ENCODE results near the gene CHI3L2. TPM values are rescaled to one million over a fixed set of nuclear protein-coding genes. Genes with fewer than 3 reads are reported as not detected.

Gene CHI3L2
- total and polyA plus RNA-seq, 2 donors (not counting 1 experiment from before 2014, with no cell fraction given): 9.2 to 31.5 TPM

GRCh38 chr1:111256988-111257658 is 29.6 kb downstream of the CHI3L2 start:
- ATAC-seq (ENCODE audit: low read depth): no peak
- no peak overlapping the region for H3K27ac Mint-ChIP-seq
- no peaks in the 10 kb centered on the region for H3K9me3 Mint-ChIP-seq (ENCODE audit: insufficient read depth)
- ChIA-PET CTCF (no interaction called here), POLR2A (interaction anchor here (0.5 kb wide), 1 partner anchor 209 kb away, joined by 3 read pairs; no protein-coding TSS in a partner anchor)
- H3K4me1 ChIP-seq (ENCODE audit: control insufficient read depth in 2 of 2, insufficient read depth in 2 of 2, low read length in 2 of 2): no peaks in the 10 kb centered on the region
- no peaks in the 10 kb centered on the region for H3K79me2 ChIP-seq (ENCODE audit: control insufficient read depth, insufficient read depth, low read length)
- no peak overlapping the region for H3K27ac ChIP-seq (ENCODE audit: low read length in 2 of 2)
- intact Hi-C loops (cut with micrococcal nuclease): no loop called here
- no peak for TF ChIP-seq CTCF (IDR thresholded peaks at IDR 0.05)
- peaks cover 7% of the 10 kb centered on the region for H3K27me3 Mint-ChIP-seq
- no peak for DNase-seq
- H2AFZ ChIP-seq (ENCODE audit: insufficient read depth, low read depth, low read length, poor library complexity, severe bottlenecking): no peak overlapping the region
- 89% methylated on average over 7 of the region's 8 CpGs for WGBS (ENCODE audit: insufficient coverage)
- peaks cover 0 to 2% (median 0%) of the 10 kb centered on the region in 3 donors for H3K9me3 ChIP-seq (ENCODE audit: control extremely low read depth in 1 of 3, control insufficient read depth in 2 of 3, insufficient read depth in 1 of 3, low read length in 2 of 3)
- no peaks in the 10 kb centered on the region for H3K4me1 Mint-ChIP-seq
- no peak overlapping the region for H3K4me3 Mint-ChIP-seq
- no peak overlapping the region for H3K9ac ChIP-seq (ENCODE audit: low read length)
- H3K36me3 ChIP-seq (replicated peaks in 1 of 2; ENCODE audit: control extremely low read depth in 1 of 2, control insufficient read depth in 1 of 2, extremely low read depth in 1 of 2, insufficient read depth in 2 of 2, low read length in 1 of 2): no peaks in the 10 kb centered on the region
- no peaks in the 10 kb centered on the region for H4K20me1 ChIP-seq (ENCODE audit: control insufficient read depth, insufficient read depth, low read length, poor library complexity, severe bottlenecking)
- no peak overlapping the region for H3K4me3 ChIP-seq (ENCODE audit: control extremely low read depth in 1 of 5, extremely low read depth in 1 of 5, insufficient read depth in 1 of 5, low read depth in 2 of 5, low read length in 4 of 5)
- no peaks in the 10 kb centered on the region for H3K27me3 ChIP-seq (replicated peaks in 1 of 4; ENCODE audit: control extremely low read depth in 1 of 4, control insufficient read depth in 3 of 4, insufficient read depth in 4 of 4, low read length in 3 of 4)
- no peak overlapping the region for H3K4me2 ChIP-seq (replicated peaks; ENCODE audit: low read depth, low read length, poor library complexity, severe bottlenecking)

GRCh38 chr1:111267801-111268508 is 40.4 kb downstream of the CHI3L2 start:
- Mint-ChIP-seq H3K9me3 (ENCODE audit: insufficient read depth) (peaks cover 16% of the 10 kb centered on the region), H3K4me3 (no peak overlapping the region), H3K27ac (no peak overlapping the region), H3K4me1 (peaks cover 19% of the 10 kb centered on the region), H3K27me3 (peaks cover 56% of the 10 kb centered on the region)
- POLR2A ChIA-PET: no interaction called here
- CTCF ChIA-PET: no interaction called here
- intact Hi-C loops (cut with micrococcal nuclease): loop anchor here (10.0 kb wide), 1 partner anchor 47 kb away; no protein-coding TSS in a partner anchor
- Histone ChIP-seq H3K79me2 (ENCODE audit: control insufficient read depth, insufficient read depth, low read length) (no peaks in the 10 kb centered on the region), H3K4me3 (ENCODE audit: control extremely low read depth in 1 of 5, extremely low read depth in 1 of 5, insufficient read depth in 1 of 5, low read depth in 2 of 5, low read length in 4 of 5) (no peak overlapping the region), H3K9me3 (ENCODE audit: control extremely low read depth in 1 of 3, control insufficient read depth in 2 of 3, insufficient read depth in 1 of 3, low read length in 2 of 3) (peaks cover 3 to 16% (median 10%) of the 10 kb centered on the region in 3 donors), H2AFZ (ENCODE audit: insufficient read depth, low read depth, low read length, poor library complexity, severe bottlenecking) (no peak overlapping the region), H3K27ac (ENCODE audit: low read length in 2 of 2) (no peak overlapping the region), H3K4me1 (ENCODE audit: control insufficient read depth in 2 of 2, insufficient read depth in 2 of 2, low read length in 2 of 2) (peaks cover 21 to 22% of the 10 kb centered on the region in 2 donors), H3K4me2 (replicated peaks; ENCODE audit: low read depth, low read length, poor library complexity, severe bottlenecking) (no peak overlapping the region), H3K9ac (ENCODE audit: low read length) (no peak overlapping the region), H3K27me3 (replicated peaks in 1 of 4; ENCODE audit: control extremely low read depth in 1 of 4, control insufficient read depth in 3 of 4, insufficient read depth in 4 of 4, low read length in 3 of 4) (peaks cover 0 to 34% (median 25%) of the 10 kb centered on the region in 4 experiments), H3K36me3 (replicated peaks in 1 of 2; ENCODE audit: control extremely low read depth in 1 of 2, control insufficient read depth in 1 of 2, extremely low read depth in 1 of 2, insufficient read depth in 2 of 2, low read length in 1 of 2) (no peaks in the 10 kb centered on the region), H4K20me1 (ENCODE audit: control insufficient read depth, insufficient read depth, low read length, poor library complexity, severe bottlenecking) (no peaks in the 10 kb centered on the region)
- 100% methylated on average over 2 of the region's 4 CpGs for WGBS (ENCODE audit: insufficient coverage)
- TF ChIP-seq CTCF (IDR thresholded peaks at IDR 0.05) (no peak), EZH2 (IDR thresholded peaks at IDR 0.05; ENCODE audit: borderline replicate concordance, insufficient read depth, low read depth, low read length, poor library complexity, severe bottlenecking) (no peak)
- DNase-seq (no peak), ATAC-seq (ENCODE audit: low read depth) (no peak)

All from B cell (primary cell).